Dedifferentiated amniotic fluid mesenchymal stem cell (primary cell): ENCODE measurements around the gene OAS2.

ENCODE experiments used
- DNase-seq: peaks from one replicate; pipeline ENCODE4 v3.0.0-alpha.2; 2016; ENCODE audit errors: extremely low spot score

Gene OAS2

DNA sequence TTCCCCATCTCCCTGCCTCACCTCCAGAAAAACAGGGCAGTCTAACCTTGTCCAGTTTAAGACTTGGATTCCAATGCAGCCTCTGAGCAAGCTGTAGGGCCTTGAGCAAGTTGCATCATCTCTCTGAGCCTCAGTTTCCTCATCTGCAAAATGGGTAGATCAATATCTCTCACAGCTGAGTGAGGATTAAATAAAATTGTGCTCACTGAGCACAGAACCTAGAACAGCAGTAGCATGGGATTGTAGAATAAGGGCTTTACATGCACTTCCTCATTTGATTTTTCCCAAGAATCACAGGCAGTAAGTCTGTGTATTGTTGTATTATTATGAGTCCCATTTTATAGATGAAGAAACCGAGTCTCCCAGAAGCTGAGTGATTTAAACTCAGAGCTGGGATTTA lies 80.2 kb downstream of the OAS2 start:
- DNase-seq, result no peak

DNA sequence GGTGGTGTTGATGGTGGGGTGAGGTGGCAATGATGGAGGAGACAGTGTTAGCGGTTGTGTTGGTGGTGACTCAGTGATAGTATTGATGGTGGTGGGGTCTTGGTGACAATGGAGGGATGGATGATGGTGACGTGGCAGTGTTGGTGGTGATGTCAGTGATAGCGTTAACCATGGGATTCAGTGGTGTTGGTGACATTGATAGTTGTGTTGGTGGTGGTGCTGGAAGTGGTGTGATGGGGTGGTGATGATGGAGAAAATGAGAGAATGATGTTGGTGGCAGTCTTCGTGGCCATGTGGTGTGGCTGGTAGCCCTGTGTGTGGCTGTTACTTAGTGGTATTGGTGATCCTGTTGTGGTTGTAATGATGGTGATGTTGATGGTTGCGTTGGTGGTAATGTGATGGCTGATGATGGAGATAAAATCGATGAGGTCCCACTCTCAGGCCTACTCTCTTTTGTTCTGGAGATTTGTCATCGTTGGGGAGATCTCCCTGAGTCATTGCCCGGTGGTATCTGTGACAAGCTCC lies 80.8 kb downstream of the OAS2 start:
- no peak for DNase-seq

DNA sequence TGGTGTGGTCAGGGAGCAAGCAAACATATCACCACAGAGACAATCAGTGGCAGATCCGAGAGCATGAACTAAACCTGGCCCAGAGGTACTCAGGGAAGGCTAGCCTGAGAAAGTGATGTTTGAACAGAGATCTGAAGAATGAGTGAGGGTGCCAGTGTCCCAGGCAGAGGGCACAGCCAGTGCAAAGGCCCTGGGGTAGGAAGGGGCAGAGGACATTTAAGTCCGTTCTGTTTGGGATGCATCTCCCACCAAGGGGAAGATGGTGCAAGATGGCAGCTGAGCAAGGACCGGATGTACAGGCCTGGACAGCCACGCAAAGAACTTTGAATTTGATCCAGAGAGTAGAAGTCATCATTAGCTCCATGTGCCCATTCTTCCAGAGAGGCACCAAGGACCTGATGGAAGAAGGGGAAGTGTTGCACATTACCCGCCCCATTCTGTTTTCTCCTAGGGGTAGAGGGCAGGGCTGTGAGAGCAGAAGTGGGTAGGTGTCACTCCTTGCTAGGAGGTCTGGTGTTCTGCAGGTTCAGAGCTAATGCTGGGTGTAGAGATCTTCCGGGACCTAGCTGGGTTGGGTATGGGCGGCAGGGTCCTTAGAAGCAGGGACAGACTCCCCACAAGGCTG lies 82.1 kb downstream of the OAS2 start:
- no peak for DNase-seq

DNA sequence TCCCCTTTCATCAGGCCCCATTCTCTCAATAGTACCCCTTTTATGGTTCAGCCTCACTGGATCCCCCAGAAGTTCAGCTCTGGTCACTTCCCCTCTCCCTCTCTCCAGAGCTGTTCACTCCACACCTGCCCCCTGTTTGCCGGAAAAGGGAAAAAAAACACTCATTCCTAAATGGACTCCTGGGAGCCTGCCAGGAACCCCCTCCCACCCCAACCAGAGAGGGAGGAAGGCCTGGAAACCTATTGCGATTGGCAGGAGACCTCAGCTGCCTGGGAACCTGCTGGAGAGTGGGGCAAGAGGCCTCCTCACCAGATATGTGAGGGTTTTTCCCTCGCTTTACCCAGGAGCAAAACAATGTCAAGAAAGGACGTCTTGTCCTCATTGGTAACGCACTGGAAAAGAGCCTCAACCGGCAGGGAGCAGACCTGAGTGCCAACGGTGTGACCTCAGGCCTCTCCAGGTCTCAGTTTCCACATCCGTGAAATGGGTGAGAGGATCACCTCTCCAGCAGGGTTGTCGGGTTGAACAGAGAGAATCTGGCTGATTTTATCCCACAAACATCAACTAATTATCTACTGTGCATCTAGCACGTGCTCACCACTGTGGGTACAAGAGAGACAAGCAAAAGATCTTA lies 82.9 kb downstream of the OAS2 start:
- no peak for DNase-seq
